Transverse colon (tissue), 1 donor: ENCODE results near the gene CD74.
"Not testable (repeated sequence)": the region's sequence is repeated elsewhere in the genome, so short reads cannot be mapped to it uniquely, and the experiment has no call there.

ENCODE experiments used
- EP300 ChIP-seq: sonication (generic); formaldehyde crosslinking; IDR thresholded peaks from one replicate; pipeline ENCODE4 v1.6.1; 2017; ENCODE audit warnings: antibody characterized with exemption, low read depth
- POLR2A ChIP-seq: fragments of 450-650 bp; IDR thresholded peaks from one replicate; pipeline ENCODE4 v1.6.1; 2016; ENCODE audit warnings: antibody characterized with exemption, mild to moderate bottlenecking, moderate library complexity

DNA sequence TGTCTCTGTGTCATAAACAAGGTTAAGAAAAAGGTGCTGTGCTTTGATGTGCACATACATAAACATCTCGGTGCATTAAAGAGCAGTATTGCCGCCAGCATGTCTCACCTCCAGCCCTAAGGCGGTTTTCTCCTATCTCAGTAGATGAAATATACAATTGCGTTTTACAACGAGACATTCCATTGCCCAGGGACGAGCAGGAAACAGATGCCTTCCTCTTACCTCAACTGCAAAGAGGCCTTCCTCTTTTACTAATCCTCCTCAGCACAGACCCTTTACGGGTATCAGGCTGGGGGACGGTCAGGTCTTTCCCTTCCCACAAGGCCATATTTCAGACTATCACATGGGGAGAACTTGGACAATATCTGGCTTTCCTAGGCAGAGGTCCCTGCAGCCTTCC is 41.3 kb upstream of the CD74 start:
- TF ChIP-seq POLR2A, EP300: not testable (repeated sequence)
